HFF-Myc (cell line): ENCODE data around the gene MT1A.

Experiments
- DNase-seq: peaks from one replicate; pipeline ENCODE4 v3.0.0-alpha.2; 2011; ENCODE audit warnings: low read depth; ENCODE audit errors: extremely low read depth
- H3K4me3 ChIP-seq: replicated peaks from 2 replicates; pipeline ENCODE4 v1.5.1; 2011; ENCODE audit warnings: low read depth, mild to moderate bottlenecking, control low read depth, low read length
- CTCF ChIP-seq: IDR thresholded peaks from 2 replicates; pipeline ENCODE4 v1.5.1; 2012; ENCODE audit warnings: mild to moderate bottlenecking, low read depth, low read length, control low read depth; ENCODE audit errors: missing control alignments

MT1A gene

GRCh38 chr16:56635441-56635967 is 3.0 kb upstream of the MT1A start:
- TF ChIP-seq CTCF, result no peak
- no peak for DNase-seq
- H3K4me3 ChIP-seq, result peak overlapping the region; percentile 19; the same call in 1 of the 2 replicates

- DNase-seq, result no peak
- no peak for TF ChIP-seq CTCF
- H3K4me3 ChIP-seq, result no peak overlapping the region
Measured at GRCh38 chr16:56636616-56637413, 1.7 kb upstream of the MT1A start.

- no peak for DNase-seq
- no peak for TF ChIP-seq CTCF
- H3K4me3 ChIP-seq, result no peak overlapping the region
Measured at GRCh38 chr16:56639045-56639444, 579 bp downstream of the MT1A start.

- H3K4me3 ChIP-seq, result no peak overlapping the region
- no peak for DNase-seq
- TF ChIP-seq CTCF, result no peak
Measured at GRCh38 chr16:56640076-56640475, 1.6 kb downstream of the MT1A start.

- no peak for DNase-seq
- H3K4me3 ChIP-seq, result no peak overlapping the region
- TF ChIP-seq CTCF, result no peak
Measured at GRCh38 chr16:56641166-56641565, 2.7 kb downstream of the MT1A start.

GRCh38 chr16:56643080-56643778 is 4.8 kb downstream of the MT1A start:
- no peak for TF ChIP-seq CTCF
- no peak overlapping the region for H3K4me3 ChIP-seq
- DNase-seq, result no peak
